ENCODE data around the gene TRAPPC10. TPM values are rescaled to one million over a fixed set of nuclear protein-coding genes. Genes with fewer than 3 reads are reported as not detected.

TRAPPC10 gene
- total RNA-seq, 2 donors from 2014 or later, result 36.8 to 40.1 TPM

- H3K9ac ChIP-seq (ENCODE audit: extremely low read depth, low read length, poor library complexity, severe bottlenecking), result no peak overlapping the region
- no peaks in the 10 kb centered on the region for H3K4me1 ChIP-seq (ENCODE audit: control insufficient read depth, insufficient read depth, low read length)
- no peaks in the 10 kb centered on the region for H3K27me3 Mint-ChIP-seq (ENCODE audit: insufficient read depth)
- no peaks in the 10 kb centered on the region for H3K4me1 Mint-ChIP-seq
- WGBS, 2 experiments (ENCODE audit: insufficient coverage in 1 of 2, insufficient read length in 1 of 2), result 90 to 91% methylated on average over 5 to 7 of the region's 7 CpGs
- H3K36me3 ChIP-seq (ENCODE audit: control insufficient read depth, insufficient read depth, low read length), result peaks cover 87% of the 10 kb centered on the region
- no peaks in the 10 kb centered on the region for H3K9me3 ChIP-seq (ENCODE audit: control insufficient read depth, low read length)
- no peak for TF ChIP-seq CTCF (conservative IDR thresholded peaks at IDR 0.05)
- peaks cover 81% of the 10 kb centered on the region for H3K36me3 Mint-ChIP-seq (ENCODE audit: low read depth)
- peak overlapping the region; percentile 26 for H3K27ac Mint-ChIP-seq
- DNase-seq, result no peak
- H3K27me3 ChIP-seq (ENCODE audit: control insufficient read depth, insufficient read depth, low read length, poor library complexity, severe bottlenecking), result no peaks in the 10 kb centered on the region
- no peaks in the 10 kb centered on the region for H3K9me3 Mint-ChIP-seq
- H3K4me3 Mint-ChIP-seq, result no peak overlapping the region
- no peak overlapping the region for H3K27ac ChIP-seq (ENCODE audit: low read depth, low read length)
- H3K4me3 ChIP-seq (ENCODE audit: low read length), result no peak overlapping the region
Measured at GRCh38 chr21:44084496-44085241, 72.6 kb downstream of the TRAPPC10 start.

- no peaks in the 10 kb centered on the region for H3K9me3 Mint-ChIP-seq
Measured at GRCh38 chr21:44085491-44086321, 73.6 kb downstream of the TRAPPC10 start.

More at GRCh38 chr21:44085491-44086321, 73.6 kb downstream of the TRAPPC10 start:
- Histone ChIP-seq H3K27ac (ENCODE audit: low read depth, low read length) (no peak overlapping the region), H3K9me3 (ENCODE audit: control insufficient read depth, low read length) (no peaks in the 10 kb centered on the region), H3K9ac (ENCODE audit: extremely low read depth, low read length, poor library complexity, severe bottlenecking) (no peak overlapping the region), H3K27me3 (ENCODE audit: control insufficient read depth, insufficient read depth, low read length, poor library complexity, severe bottlenecking) (no peaks in the 10 kb centered on the region), H3K4me1 (ENCODE audit: control insufficient read depth, insufficient read depth, low read length) (no peaks in the 10 kb centered on the region), H3K36me3 (ENCODE audit: control insufficient read depth, insufficient read depth, low read length) (peaks cover 87% of the 10 kb centered on the region), H3K4me3 (ENCODE audit: low read length) (no peak overlapping the region)
- Mint-ChIP-seq H3K4me1 (no peaks in the 10 kb centered on the region), H3K36me3 (ENCODE audit: low read depth) (peaks cover 81% of the 10 kb centered on the region), H3K4me3 (no peak overlapping the region), H3K27me3 (ENCODE audit: insufficient read depth) (no peaks in the 10 kb centered on the region), H3K27ac (peak overlapping the region; percentile 26)
- TF ChIP-seq CTCF (conservative IDR thresholded peaks at IDR 0.05), result no peak
- DNase-seq, result no peak
- WGBS, 2 experiments (ENCODE audit: insufficient coverage in 1 of 2, insufficient read length in 1 of 2), result 91 to 92% methylated on average over 10 to 15 of the region's 15 CpGs

Data from endodermal cell (in vitro differentiated cells).